Umbilical cord (tissue), 2 donors: ENCODE results near the gene FAM53C. TPM values are rescaled to one million over a fixed set of nuclear protein-coding genes. Genes with fewer than 3 reads are reported as not detected.
"Not testable (repeated sequence)": the region's sequence is repeated elsewhere in the genome, so short reads cannot be mapped to it uniquely, and the experiment has no call there.

Source experiments
- DNase-seq: peaks from one replicate; pipeline ENCODE4 v3.0.0-alpha.2; 2015; ENCODE audit warnings: low spot score
- total RNA-seq: library from RNA; depleted of rRNA; stranded (reverse); fragments of >200 nt; gene quantifications from one replicate; pipeline ENCODE4 v1.2.3, GENCODE V29; 2014; ENCODE audit warnings: low replicate concordance; ENCODE audit not compliant: insufficient read depth

The FAM53C gene
- 23.8 TPM for total RNA-seq

DNA sequence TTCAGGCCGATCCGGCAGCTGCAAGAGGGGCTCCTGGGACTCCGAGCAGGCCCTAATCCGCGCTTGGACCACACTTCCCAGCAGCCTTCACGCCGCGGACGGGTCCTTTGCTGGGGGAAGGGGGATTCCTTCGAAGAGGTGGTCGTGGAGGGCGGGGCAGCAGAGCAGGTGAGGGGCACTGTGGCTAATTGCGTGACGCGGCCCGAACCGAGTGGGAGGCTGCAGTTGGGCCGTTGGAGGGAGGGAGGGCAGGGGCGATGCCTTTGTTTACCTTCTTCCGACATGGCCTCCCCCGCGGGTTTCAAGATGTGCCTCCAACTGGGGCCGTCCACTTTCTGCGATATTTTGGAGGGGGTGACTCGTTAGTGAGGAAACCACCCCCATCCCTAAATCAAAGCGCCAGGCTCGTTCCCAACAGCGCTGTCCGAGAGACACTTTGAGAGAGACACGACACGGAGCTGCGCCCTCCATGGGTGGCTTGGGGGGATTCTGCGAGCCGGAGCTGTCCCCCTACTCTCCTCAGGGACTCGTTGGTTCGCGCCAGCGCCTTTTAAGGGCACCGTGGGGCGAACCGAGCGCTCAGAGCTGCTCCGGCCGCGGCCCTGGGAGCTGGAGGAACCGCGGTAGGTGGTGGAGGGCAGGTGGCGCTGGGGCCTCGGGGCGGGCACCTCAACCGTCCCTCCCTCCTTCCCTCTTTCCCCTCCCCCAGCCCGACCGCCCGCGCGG lies at the start of gene FAM53C:
Gene FAM53C, plus strand, starts transcription at position 582 of the 726 bp plus-strand sequence. CDS start 3,070 bp downstream, outside the sequence.
- peak; percentile 96 for DNase-seq

- DNase-seq, result no peak
Measured at GRCh38 chr5:138289296-138289695, 48.8 kb upstream of the FAM53C start.

- DNase-seq, result no peak
Measured at GRCh38 chr5:138303372-138303771, 34.7 kb upstream of the FAM53C start.

DNA sequence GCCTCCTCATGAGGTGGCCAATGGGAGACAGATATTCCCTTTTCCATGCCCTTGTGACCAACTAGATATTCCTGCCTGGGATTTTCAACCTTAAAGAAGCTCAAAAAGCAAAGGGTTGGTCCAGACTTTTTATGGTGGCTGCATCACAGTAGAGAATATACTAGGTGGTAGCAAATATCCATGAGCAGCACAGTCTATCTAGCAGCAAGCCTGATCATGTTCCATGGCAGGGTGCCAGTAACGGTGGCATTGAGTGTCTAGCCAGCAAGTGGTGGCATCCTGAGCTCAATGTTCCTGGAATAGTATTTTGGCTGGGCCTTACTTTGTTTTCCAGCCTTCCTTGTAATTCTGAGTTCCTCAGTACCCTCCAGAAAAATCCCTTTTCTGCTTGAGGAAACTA lies 32.3 kb upstream of the FAM53C start:
- peak; percentile 10 for DNase-seq

- no peak for DNase-seq
Measured at GRCh38 chr5:138315751-138316278, 22.3 kb upstream of the FAM53C start.

GRCh38 chr5:138316355-138316754 lies 21.7 kb upstream of the FAM53C start:
- no peak for DNase-seq

DNA sequence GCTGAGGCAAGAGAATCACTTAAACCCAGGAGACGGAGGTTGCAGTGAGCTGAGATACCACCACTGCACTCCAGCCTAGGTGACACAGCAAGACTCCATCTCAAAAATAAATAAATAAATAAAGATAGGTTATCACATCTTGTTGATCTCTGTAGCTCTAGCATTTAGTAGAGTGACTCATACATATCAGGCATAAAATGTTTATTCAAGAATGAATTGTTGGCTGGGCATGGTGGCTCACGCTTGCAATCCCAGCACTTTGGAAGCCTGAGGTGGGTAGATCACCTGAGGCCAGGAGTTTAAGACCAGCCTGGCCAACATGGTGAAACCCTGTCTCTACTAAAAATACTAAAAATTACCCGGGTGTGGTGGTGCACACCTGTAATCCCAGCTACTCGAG lies 19.9 kb upstream of the FAM53C start:
- DNase-seq, result not testable (repeated sequence)

- DNase-seq, result no peak
Measured at GRCh38 chr5:138330813-138331448, 7.1 kb upstream of the FAM53C start.

DNA sequence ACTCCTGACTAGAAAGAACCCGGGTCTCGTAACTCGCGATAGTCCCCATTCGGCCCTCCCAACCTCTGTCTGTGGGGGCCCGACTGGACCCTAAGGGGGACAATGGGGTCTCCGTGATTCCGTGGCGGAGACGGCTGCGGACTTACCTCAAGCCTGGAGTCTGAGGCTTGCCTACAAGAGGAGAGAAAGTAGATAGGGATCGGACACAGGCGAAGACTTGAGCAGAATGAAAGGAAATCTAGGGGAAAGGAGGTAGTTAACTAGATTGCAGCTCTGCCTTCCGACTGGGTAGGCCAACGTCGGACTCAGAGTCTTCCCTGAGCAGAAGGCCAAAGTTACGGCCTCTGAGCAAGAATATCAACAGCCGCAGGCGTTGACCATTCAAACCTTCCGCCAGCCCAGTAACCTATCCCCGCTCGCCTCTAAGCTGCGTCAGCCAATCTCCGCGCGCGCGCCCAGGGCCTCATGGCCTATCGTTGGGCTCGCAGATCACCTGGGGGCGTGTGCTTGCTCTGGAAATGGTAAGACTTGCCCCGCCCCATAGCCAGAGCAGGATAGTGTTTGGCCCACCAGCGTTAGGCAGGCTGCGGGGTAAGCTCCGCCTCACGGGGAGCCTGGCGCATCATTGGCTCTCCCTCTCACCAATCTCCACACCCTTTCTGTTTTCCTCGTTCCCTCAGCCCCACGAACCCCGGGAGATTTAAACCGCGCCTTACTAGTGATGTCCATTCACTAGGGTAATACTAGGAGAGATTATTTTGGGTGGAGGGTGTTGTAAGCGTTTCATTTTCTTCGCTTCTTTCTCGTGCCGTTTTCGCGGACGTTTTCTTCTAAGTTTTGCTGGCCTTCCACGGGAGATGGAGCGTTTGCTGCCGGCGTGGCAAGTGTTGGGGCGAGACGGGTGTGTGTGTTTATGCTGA lies 6.4 kb upstream of the FAM53C start, which contains the start of gene CDC25C:
Gene CDC25C, minus strand, starts transcription at position 356 of the 920 bp plus-strand sequence. CDS start 624 bp downstream, outside the sequence.
- peak; percentile 100 for DNase-seq

GRCh38 chr5:138334867-138335447 lies 3.1 kb upstream of the FAM53C start:
- DNase-seq, result no peak

DNA sequence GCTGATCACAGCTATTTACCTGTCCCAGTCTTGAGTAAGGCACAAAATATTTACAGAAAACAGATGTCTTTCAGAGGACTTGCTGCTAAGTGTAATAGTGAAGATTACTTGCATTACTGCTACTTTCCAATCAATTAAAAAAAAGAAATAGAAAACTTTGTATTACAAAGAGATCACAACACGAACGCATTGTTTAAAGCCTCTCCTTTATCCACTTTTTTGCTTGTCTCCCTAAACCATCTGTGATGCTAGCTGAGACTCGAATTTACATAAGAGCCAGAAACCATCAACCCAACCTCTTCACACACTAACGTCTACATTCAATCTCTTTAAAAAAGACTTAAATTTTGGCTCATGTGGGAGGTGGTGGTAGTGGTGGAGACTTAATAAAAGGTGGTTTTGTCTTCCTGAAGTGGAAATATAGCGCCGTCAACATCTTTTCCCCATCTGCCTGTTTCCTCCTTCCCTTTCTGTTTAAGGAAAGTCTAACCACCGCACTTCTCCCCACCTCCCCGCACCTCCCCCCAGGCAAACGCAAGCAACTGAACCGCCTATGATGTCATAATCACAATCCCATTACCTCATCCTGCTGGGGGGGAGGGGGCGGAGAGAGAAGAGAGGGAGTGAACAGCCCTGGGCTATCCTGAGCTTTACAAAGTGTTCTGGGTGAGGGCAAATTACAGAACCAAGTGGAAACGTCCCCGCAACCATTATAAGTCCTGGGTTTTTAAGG lies 948 bp upstream of the FAM53C start:
- no peak for DNase-seq

DNA sequence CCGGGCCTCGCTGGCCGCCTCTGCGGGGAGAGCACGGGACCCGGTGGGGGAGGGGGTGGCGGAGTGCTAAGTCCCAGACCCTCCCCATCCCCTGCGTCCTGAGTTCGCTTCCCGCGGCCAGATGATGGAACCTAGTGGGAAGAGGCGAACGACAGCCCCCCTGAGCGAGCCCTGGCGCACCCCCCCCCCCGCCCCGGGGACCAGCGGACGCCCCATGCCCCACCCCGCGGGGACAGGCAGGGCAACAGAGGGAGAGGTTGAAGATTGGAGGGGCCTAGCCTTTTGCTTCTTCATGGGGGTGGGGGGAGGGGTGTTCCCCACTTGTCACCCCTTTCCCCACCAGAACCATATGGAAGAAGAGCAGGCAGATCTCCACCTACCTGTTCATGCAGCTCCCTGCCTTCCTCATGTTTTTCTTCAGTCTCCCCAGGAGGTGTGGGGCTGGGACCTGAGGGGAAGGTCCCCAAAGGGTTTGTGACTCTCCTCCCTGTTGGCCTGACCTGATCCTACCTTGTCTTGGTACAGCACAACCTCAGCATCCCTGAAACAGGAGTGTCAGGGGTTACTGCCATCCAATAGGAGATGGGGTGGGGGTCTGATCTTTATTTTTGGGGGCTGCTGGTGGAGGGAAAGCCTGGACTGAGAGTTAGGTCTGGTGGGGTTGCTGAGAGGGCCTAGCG lies 485 bp downstream of the FAM53C start:
- peak; percentile 26 for DNase-seq

GRCh38 chr5:138339091-138339456 lies 1.0 kb downstream of the FAM53C start:
- peak; percentile 55 for DNase-seq

GRCh38 chr5:138339464-138339863 lies 1.4 kb downstream of the FAM53C start:
- DNase-seq, result no peak

DNA sequence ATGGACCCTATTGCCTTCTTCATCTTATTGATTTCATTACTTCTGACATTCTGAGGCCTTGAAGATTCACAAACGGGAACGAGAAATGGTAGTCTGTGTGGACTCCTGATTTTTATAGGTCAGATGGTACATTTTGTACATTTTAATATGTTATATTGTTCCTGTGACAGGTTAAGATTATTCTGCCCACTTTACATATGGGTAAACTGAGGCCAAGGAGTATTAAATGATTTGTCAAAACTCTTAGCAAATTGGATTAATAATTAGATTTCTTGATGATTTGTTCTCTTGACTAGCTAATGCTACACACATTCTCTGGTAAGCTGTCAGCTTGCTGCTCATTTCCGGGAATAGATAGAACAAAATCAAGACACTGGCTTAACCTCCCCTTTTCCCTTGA lies 1.9 kb downstream of the FAM53C start:
- DNase-seq, result no peak

- DNase-seq, result no peak
Measured at GRCh38 chr5:138344887-138345622, 7.0 kb downstream of the FAM53C start.

- DNase-seq, result no peak
Measured at GRCh38 chr5:138346889-138347288, 8.8 kb downstream of the FAM53C start.

DNA sequence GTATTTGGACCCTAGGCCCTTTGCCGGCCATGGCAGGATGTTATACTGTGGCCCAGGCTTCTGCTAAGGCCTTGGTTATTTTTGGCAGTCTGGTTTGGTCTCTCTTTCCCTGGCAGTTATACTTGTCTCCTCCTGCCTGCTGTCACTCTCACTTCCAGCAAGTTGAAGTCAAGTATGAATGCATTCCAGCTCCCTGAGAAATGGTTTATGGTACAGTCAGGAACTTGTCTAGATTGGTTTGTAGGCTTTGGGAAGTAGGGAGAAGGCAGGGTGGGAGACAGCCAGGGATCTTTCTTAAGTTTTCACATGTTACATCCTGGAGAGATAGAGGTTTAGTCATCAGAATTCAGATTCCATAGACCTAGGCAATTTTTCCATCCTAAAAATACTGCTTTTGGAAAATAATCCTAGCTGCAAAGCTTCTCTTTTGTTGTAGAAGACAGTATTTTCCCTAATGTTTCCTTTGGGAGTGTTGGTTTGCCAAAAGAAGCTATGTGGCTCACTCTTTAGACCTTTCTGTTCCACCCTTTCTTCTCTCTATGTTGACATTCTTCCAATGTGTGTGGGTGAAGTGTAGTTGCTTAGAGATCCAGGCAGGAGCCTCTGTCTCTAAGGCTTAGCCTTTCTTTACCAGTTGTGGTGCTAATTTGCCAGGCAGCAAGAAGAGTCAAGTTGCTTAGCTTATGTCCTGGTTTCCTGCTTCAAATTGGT lies 11.9 kb downstream of the FAM53C start:
- no peak for DNase-seq

GRCh38 chr5:138350563-138350890 lies 12.5 kb downstream of the FAM53C start:
- DNase-seq, result no peak
